HG03460 (cell line): Measurements from ENCODE around the gene SERPINB10.
A peak's percentile ranks its signal among the peaks of the same experiment; 100 is the strongest.
"Not testable (repeated sequence)": the region's sequence is repeated elsewhere in the genome, so short reads cannot be mapped to it uniquely, and the experiment has no call there.

Experiments used
- ATAC-seq: cut with Tn5 transposase; IDR thresholded peaks from one replicate; pipeline ENCODE4 v1.9.1; 2021; ENCODE audit not compliant: unreplicated experiment

The SERPINB10 gene

GRCh38 chr18:63890237-63890949 lies 17.4 kb upstream of the SERPINB10 start:
- ATAC-seq = no peak

GRCh38 chr18:63890950-63891304 lies 16.8 kb upstream of the SERPINB10 start:
- ATAC-seq = no peak

- ATAC-seq = no peak
These were observed 15.2 kb upstream of the SERPINB10 start for GRCh38 chr18:63892566-63892965.

- ATAC-seq = no peak
These were observed 13.5 kb upstream of the SERPINB10 start for GRCh38 chr18:63894106-63894772.

GRCh38 chr18:63895190-63895589 lies 12.6 kb upstream of the SERPINB10 start:
- ATAC-seq = no peak

- no peak for ATAC-seq
These were observed 10.7 kb upstream of the SERPINB10 start for GRCh38 chr18:63897072-63897471.

GRCh38 chr18:63899206-63899605 lies 8.6 kb upstream of the SERPINB10 start:
- no peak for ATAC-seq

- no peak for ATAC-seq
These were observed 3.7 kb upstream of the SERPINB10 start for GRCh38 chr18:63903851-63904570.

- ATAC-seq = no peak
These were observed 3.1 kb upstream of the SERPINB10 start for GRCh38 chr18:63904694-63905093.

GRCh38 chr18:63905361-63905760 lies 2.4 kb upstream of the SERPINB10 start:
- no peak for ATAC-seq

GRCh38 chr18:63906056-63906455 lies 1.7 kb upstream of the SERPINB10 start:
- ATAC-seq = no peak

- no peak for ATAC-seq
These were observed 1.1 kb downstream of the SERPINB10 start for GRCh38 chr18:63908858-63909257.

GRCh38 chr18:63909870-63910269 lies 2.1 kb downstream of the SERPINB10 start:
- peak; percentile 78 for ATAC-seq

GRCh38 chr18:63917817-63918216 lies 10.1 kb downstream of the SERPINB10 start:
- ATAC-seq = no peak

- no peak for ATAC-seq
These were observed 14.3 kb downstream of the SERPINB10 start for GRCh38 chr18:63922049-63922448.

GRCh38 chr18:63924551-63924950 lies 16.8 kb downstream of the SERPINB10 start:
- ATAC-seq = no peak

- no peak for ATAC-seq
These were observed 20.6 kb downstream of the SERPINB10 start for GRCh38 chr18:63928331-63928730.

- not testable (repeated sequence) for ATAC-seq
These were observed 21.6 kb downstream of the SERPINB10 start for GRCh38 chr18:63929369-63929768.

GRCh38 chr18:63930773-63931354 lies 23.1 kb downstream of the SERPINB10 start:
- ATAC-seq = no peak

- peak; percentile 99 for ATAC-seq
These were observed 28.6 kb downstream of the SERPINB10 start for GRCh38 chr18:63936156-63936931.

- peak; percentile 19 for ATAC-seq
These were observed 29.2 kb downstream of the SERPINB10 start for GRCh38 chr18:63936932-63937393.
